ENCODE measurements around the gene MYRIP.

- TF ChIP-seq FOXK2 (IDR thresholded peaks at IDR 0.05): no peak
- TF ChIP-seq TARDBP (IDR thresholded peaks at IDR 0.05): no peak
- TF ChIP-seq SP1 (IDR thresholded peaks at IDR 0.05): no peak
- TF ChIP-seq L3MBTL2 (conservative IDR thresholded peaks at IDR 0.05): no peak
Measured at GRCh38 chr3:40292637-40293349, 483.4 kb downstream of the MYRIP start.
